PC-9 (cell line): ENCODE measurements around the gene CLDN7. TPM values are rescaled to one million over a fixed set of nuclear protein-coding genes. Genes with fewer than 3 reads are reported as not detected.

Experiments used
- BruUV-seq: library from RNA; stranded (reverse); fragments of 400-500 nt; replicated peaks from 2 replicates; lab custom pipeline; 2021; lab: Mats Ljungman, UMichigan
- CTCF ChIA-PET: fragments of 300-600 bp; sonication (Branson Sonifier 250); formaldehyde crosslinking; loops from one replicate; lab custom pipeline; 2022; ENCODE audit warnings: antibody characterized with exemption; lab: Charles Lee
- POLR2A ChIA-PET: fragments of 300-600 bp; sonication (Branson Sonifier 250); formaldehyde crosslinking; loops from one replicate; lab custom pipeline; 2022; ENCODE audit warnings: antibody characterized with exemption; ENCODE audit not compliant: unreplicated experiment; lab: Charles Lee
- DNase-seq, 2 experiments: peaks; one replicate each; pipeline versions ENCODE4 v3.0.0 to v3.0.0-alpha.2; 2015 to 2022; ENCODE audit warnings: mixed read lengths in 1 of 2
- H2AFZ ChIP-seq: fragments of 200-600 bp; sonication (generic); 2 replicates; pipeline ENCODE4 v1.8.1; 2017; ENCODE audit warnings: antibody characterized with exemption
- H3F3A ChIP-seq: fragments of 200-600 bp; sonication (generic); 2 replicates; pipeline ENCODE4 v1.8.1; 2017; ENCODE audit warnings: antibody characterized with exemption, mild to moderate bottlenecking, low read depth; ENCODE audit not compliant: insufficient read depth
- H3K27ac ChIP-seq: fragments of 200-600 bp; sonication (generic); 2 replicates; pipeline ENCODE4 v1.6.1; 2016; ENCODE audit warnings: mixed run types
- H3K27me3 ChIP-seq: fragments of 200-600 bp; sonication (generic); 2 replicates; pipeline ENCODE4 v1.6.1; 2016; ENCODE audit warnings: low read depth, mixed run types; ENCODE audit not compliant: insufficient read depth
- H3K36me3 ChIP-seq: fragments of 200-600 bp; sonication (generic); 2 replicates; pipeline ENCODE4 v1.6.1; 2016; ENCODE audit warnings: low read depth, mixed run types
- H3K4me1 ChIP-seq: fragments of 200-600 bp; sonication (generic); replicated peaks from 2 replicates; pipeline ENCODE4 v1.6.1; 2016; ENCODE audit warnings: mixed run types; ENCODE audit not compliant: insufficient read depth
- H3K4me2 ChIP-seq: fragments of 200-600 bp; sonication (generic); 2 replicates; pipeline ENCODE4 v1.6.1; 2017; ENCODE audit warnings: mixed run types
- H3K4me3 ChIP-seq: fragments of 200-600 bp; sonication (generic); 2 replicates; pipeline ENCODE4 v1.6.1; 2016; ENCODE audit warnings: mixed run types
- H3K79me2 ChIP-seq: fragments of 200-600 bp; sonication (generic); 2 replicates; pipeline ENCODE4 v1.6.1; 2017; ENCODE audit warnings: low read depth, mixed run types
- H3K9me2 ChIP-seq: fragments of 200-600 bp; sonication (generic); 2 replicates; pipeline ENCODE4 v1.8.1; 2017; ENCODE audit warnings: mild to moderate bottlenecking; ENCODE audit not compliant: insufficient read depth
- H3K9me3 ChIP-seq: fragments of 200-600 bp; sonication (generic); 2 replicates; pipeline ENCODE4 v1.8.1; 2016; ENCODE audit warnings: low read depth; ENCODE audit not compliant: insufficient read depth
- H4K20me1 ChIP-seq: fragments of 200-600 bp; sonication (generic); 2 replicates; pipeline ENCODE4 v1.8.1; 2017; ENCODE audit not compliant: insufficient read depth
- CTCF ChIP-seq: fragments of 200-600 bp; sonication (generic); conservative IDR thresholded peaks from 2 replicates; pipeline ENCODE4 v1.6.1; 2017; ENCODE audit warnings: mixed run types, antibody characterized with exemption, mild to moderate bottlenecking, moderate library complexity
- EZH2 ChIP-seq: fragments of 200-600 bp; sonication (generic); IDR thresholded peaks from 2 replicates; pipeline ENCODE4 v1.8.0; 2017; ENCODE audit warnings: antibody characterized with exemption, low read depth
- intact Hi-C: fragments of 100-400 bp; cut with micrococcal nuclease; formaldehyde crosslinking; loops from one replicate; pipeline ENCODE4 v1.10.0; 2022; ENCODE audit not compliant: unreplicated experiment
- total RNA-seq: library from RNA; stranded (reverse); gene quantifications from 2 replicates; pipeline ENCODE4 v1.2.3, GENCODE V29; 2021

CLDN7 gene
- total RNA-seq, 1 experiment from 2014 or later: 390 TPM

- Histone ChIP-seq H3K27ac (peak overlapping the region; percentile 100), H3K36me3 (peaks cover 42% of the 10 kb centered on the region), H3K4me1 (peaks cover 28% of the 10 kb centered on the region), H3K9me2 (no peaks in the 10 kb centered on the region), H3F3A (peaks cover 87% of the 10 kb centered on the region), H3K4me2 (peak overlapping the region; percentile 98), H2AFZ (no peak overlapping the region), H3K79me2 (peaks cover 72% of the 10 kb centered on the region), H3K4me3 (peak overlapping the region; percentile 37; the same call in 1 of the 2 replicates), H3K27me3 (no peaks in the 10 kb centered on the region), H3K9me3 (no peaks in the 10 kb centered on the region), H4K20me1 (peaks cover 25% of the 10 kb centered on the region)
- POLR2A ChIA-PET: interaction anchor here (0.6 to 1.0 kb wide), 2 partner anchors 14 to 23 kb away, joined by 5 to 7 read pairs; partner anchors contain the start of gene SLC2A4
- CTCF ChIA-PET: interaction anchor here (0.6 kb wide), 1 partner anchor 24 kb away, joined by 5 read pairs; no protein-coding TSS in a partner anchor
- TF ChIP-seq CTCF (no peak), EZH2 (no peak)
- intact Hi-C loops: no loop called here
- no TSS peak for BruUV-seq
- peak in 1 of 2 experiments; percentile 65 for DNase-seq
Measured at GRCh38 chr17:7258731-7259554, 3.3 kb downstream of the CLDN7 start.

- Histone ChIP-seq H3K27ac (peak overlapping the region; percentile 2; the same call in 1 of the 2 replicates), H3K79me2 (peaks cover 78% of the 10 kb centered on the region), H3F3A (peaks cover 86% of the 10 kb centered on the region), H2AFZ (no peak overlapping the region), H3K4me3 (no peak overlapping the region), H3K4me2 (no peak overlapping the region), H4K20me1 (peaks cover 25% of the 10 kb centered on the region), H3K36me3 (peaks cover 42% of the 10 kb centered on the region), H3K27me3 (no peaks in the 10 kb centered on the region), H3K9me3 (no peaks in the 10 kb centered on the region), H3K4me1 (peaks cover 31% of the 10 kb centered on the region), H3K9me2 (no peaks in the 10 kb centered on the region)
- ChIA-PET CTCF (no interaction called here), POLR2A (interaction anchor here (0.6 to 0.7 kb wide), 4 partner anchors 9 to 939 kb away, joined by 3 to 7 read pairs (median 3); no protein-coding TSS in a partner anchor)
- no peak for DNase-seq
- no TSS peak for BruUV-seq
- TF ChIP-seq EZH2: no peak
- no peak for TF ChIP-seq CTCF
- intact Hi-C loops: no loop called here
Measured at GRCh38 chr17:7256766-7257456, 5.4 kb downstream of the CLDN7 start.

- peaks cover 72% of the 10 kb centered on the region for H3K79me2 ChIP-seq
- intact Hi-C loops: no loop called here
- peaks cover 30% of the 10 kb centered on the region for H3K36me3 ChIP-seq
- H3K27ac ChIP-seq: 0 out of 2 replicates have a peak overlapping the region, but pooled peaks have one; percentile 7
- no peaks in the 10 kb centered on the region for H3K9me3 ChIP-seq
- no peaks in the 10 kb centered on the region for H3K9me2 ChIP-seq
- no peak for DNase-seq
- POLR2A ChIA-PET: interaction anchor here (0.6 to 0.7 kb wide), 2 partner anchors 13 to 360 kb away, joined by 3 to 7 read pairs; no protein-coding TSS in a partner anchor
- H3K4me1 ChIP-seq: peaks cover 28% of the 10 kb centered on the region
- no peaks in the 10 kb centered on the region for H3K27me3 ChIP-seq
- peaks cover 68% of the 10 kb centered on the region for H3F3A ChIP-seq
- H3K4me3 ChIP-seq: no peak overlapping the region
- CTCF ChIA-PET: interaction anchor here (0.5 kb wide), 1 partner anchor 14 kb away, joined by 3 read pairs; no protein-coding TSS in a partner anchor
- TF ChIP-seq EZH2 (no peak), CTCF (no peak)
- H2AFZ ChIP-seq: no peak overlapping the region
- no peak overlapping the region for H3K4me2 ChIP-seq
- H4K20me1 ChIP-seq: peaks cover 13% of the 10 kb centered on the region
- no TSS peak for BruUV-seq
Measured at GRCh38 chr17:7254511-7254910, 7.8 kb downstream of the CLDN7 start.
